ENCODE data around the gene TRIP11.
"Not testable (repeated sequence)": the region's sequence is repeated elsewhere in the genome, so short reads cannot be mapped to it uniquely, and the experiment has no call there.

Gene TRIP11

DNA sequence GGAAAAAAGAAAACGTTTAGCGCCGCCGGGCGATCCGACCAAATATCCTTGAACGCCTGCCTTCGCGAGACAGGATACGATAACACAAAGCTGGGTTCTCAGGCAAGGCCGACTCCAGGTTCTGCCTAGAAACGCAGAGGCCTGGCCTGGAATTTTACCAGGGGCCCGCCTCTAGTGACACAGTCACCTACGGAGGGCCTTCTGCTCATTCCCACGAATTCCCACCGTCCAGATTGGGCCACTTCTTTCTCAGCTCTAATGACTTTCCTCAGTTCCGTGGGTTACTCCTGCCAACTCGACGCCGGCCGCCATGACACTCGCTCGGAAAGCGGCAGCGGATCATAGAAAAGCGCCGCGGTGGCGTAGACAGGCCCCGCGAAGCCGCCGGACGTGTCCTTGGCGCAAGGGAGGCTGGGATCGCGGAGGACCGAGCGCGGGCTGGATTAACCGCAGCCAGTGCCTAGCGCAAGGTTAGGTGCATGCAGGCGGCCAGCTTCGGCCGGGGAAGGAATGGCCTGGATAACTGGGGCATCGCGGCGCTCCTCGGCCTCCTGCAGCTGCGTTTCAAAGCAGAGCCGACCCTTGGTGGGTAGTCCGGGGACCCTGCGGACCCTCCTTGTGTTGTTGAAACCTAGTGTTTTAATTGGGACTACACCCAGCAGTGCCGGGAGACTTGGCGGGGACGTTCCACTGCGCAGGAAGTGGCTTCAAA, at the start of gene TRIP11:
Gene TRIP11 (minus strand): TSS at position 341 of the 712 bp plus-strand sequence. CDS start 374 bp downstream, outside the sequence.
- DNase-seq, result peak; percentile 95

DNA sequence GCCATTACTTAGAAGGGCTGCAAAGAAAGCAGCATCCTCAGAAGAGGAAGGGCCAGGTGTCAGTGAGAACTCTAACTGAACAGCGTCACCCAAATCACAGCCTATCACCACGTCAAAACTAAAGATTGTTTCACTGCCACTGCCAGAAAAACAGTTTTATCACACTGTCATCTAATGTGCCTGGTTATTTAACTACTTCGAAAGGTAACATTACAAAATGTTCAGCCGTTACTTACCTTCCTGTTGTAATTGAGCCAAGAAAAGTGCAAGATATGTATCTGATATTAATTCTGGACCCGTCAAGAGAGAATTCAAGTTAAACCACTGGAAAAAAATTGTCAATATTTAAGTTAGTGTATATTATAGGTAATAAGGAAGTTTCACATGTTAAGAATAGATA, 48.6 kb upstream of the TRIP11 start:
- no peak for DNase-seq

DNA sequence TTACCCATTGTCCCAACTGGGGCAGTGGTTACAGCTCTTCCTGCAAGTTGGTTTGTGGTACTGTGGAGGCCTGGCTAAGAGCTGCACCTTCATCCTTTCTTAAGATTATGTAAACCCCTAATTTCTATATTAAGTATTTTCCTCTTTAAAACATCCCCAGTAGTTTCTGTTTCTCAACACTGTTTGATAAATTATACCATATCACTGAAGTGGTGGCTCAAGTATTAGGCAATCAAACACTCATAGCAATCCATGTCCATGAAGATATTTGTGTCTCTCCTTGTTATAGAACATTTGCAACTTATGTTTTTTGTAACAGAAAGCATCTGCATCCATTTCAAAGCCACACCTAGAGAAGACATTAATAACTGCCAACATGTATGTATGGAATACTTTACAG, 34.7 kb upstream of the TRIP11 start:
- no peak for DNase-seq

DNA sequence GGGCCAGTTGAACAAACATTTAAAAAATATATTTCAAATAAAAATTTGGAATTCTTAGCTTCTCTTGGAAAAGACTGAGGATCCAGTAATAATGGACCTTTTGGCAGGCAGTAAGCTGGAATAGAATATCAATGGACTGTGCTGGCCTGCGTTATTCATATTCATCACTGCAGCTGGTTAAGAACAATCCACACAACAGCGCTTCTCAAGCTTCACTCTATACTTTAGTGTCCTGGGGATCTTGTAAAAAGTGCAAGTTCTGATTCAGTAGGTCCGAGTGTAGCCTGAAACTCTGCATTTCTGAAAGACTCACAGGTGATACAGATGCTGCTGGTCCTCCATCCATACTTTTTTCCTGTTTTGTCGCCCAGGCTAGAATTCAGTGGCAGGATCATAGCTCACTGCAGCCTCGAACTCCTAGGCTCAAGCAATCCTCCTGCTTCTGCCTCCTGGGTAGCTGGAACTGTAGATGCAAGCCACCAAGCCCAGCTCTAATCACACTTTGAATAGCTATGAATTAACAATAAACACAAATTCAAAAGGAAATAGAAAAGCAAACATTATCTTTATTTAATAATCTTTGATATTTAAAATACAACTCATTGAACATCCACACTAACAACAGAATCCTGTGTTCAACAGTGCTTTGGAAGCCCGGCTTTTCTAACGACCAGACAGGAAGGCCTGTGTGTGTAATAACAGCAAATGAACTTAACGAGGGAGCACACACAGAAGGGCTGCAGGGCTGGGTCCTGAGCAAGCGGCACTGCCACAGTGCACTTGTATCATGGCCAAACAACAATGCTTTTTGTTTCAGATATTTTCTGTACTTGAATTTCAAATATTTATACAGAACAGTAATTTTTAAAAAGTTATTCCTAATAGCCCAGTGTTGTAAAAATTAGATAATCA, 18.4 kb upstream of the TRIP11 start:
- DNase-seq, result no peak

DNA sequence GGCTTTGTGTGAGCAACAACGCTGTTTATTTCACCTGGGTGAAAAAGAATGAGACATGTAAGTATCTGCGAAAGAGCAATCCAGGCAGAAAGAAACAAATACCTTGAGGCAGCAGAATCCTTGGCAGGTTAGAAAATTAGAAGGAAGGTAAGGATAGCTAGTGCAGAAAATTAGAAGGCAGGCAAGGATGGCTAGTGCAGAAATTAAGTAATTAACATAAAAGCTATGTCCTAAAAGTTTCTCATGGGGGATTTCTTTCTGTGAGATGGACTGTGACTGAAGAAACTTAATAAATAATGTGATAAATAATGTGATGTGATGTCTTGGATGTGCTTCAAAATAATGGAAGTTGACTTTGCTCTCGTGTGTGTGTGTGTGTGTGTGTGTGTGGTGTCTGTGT, 9.9 kb upstream of the TRIP11 start:
- no peak for DNase-seq

DNA sequence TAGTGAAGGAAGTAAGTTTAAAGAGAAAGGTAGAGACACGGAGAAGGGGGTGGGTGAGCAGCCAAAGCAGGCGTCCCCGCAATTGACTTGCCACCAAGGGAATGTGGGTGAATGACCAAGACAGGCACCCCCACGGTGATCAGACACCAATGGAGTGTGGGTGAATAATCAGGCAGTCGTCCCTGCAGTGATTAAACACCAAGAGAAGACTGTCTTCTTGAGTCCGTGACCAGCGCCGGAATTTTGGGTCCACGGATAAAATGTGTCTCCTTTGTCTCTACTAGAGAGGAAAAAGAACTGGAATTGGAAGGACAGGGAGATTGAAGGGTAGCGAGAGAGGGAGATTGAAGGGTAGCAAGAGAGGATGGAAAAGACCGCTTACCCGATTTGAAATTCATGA, 9.4 kb upstream of the TRIP11 start:
- DNase-seq, result not testable (repeated sequence)

DNA sequence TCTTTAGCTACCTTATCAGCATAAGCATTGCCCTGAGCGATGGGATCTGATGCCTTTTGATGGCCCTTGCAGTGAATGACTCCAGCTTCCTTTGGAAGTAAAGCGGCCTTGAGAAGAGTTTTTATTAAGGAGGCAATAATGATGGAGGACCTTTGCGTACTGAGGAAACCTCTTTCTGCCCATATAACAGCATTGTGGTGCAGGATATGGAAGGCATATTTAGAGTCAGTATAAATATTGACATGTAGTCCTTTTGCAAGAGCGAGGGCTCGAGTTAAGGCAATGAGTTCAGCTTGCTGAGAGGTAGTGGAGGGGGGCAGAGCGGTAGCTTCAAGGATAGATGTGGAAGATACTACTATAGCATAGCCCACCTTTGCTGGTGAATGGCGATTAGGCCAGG, 6.0 kb upstream of the TRIP11 start:
- DNase-seq, result peak; percentile 20

DNA sequence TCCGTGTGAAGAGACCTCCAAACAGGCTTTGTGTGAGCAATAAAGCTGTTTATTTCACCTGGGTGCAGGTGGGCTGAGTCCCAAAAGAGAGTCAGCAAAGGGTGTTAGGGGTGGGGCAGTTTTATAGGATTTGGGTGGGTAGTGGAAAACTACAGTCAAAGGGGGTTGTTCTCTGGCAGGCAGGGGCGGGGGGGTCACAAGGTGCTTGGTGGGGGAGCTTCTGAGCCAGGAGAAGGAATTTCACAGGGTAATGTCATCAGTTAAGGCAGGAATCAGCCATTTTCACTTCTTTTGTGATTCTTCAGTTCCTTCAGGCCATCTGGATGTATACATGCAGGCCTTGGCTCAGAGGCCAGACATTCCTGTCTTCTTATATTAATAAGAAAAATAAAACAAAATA, 1.9 kb upstream of the TRIP11 start:
- not testable (repeated sequence) for DNase-seq

DNA sequence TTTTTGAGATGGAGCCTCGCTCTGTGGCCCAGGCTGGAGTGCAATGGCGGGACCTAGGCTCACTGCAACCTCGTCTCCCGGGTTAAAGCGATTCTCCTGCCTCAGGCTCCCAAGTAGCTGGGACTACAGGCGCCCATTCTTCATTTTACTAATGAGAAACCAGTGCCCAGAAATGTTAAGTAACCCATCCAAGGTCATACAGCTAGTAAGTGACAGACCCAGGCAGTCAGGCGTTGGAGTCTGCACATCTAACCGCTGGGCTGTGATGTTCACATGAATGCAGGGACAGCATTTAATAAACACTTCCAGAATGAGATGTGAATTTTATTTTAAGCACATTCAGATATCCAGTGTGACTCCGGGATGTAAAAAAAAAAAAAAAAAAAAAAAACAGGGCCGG, 1.3 kb upstream of the TRIP11 start:
- no peak for DNase-seq

DNA sequence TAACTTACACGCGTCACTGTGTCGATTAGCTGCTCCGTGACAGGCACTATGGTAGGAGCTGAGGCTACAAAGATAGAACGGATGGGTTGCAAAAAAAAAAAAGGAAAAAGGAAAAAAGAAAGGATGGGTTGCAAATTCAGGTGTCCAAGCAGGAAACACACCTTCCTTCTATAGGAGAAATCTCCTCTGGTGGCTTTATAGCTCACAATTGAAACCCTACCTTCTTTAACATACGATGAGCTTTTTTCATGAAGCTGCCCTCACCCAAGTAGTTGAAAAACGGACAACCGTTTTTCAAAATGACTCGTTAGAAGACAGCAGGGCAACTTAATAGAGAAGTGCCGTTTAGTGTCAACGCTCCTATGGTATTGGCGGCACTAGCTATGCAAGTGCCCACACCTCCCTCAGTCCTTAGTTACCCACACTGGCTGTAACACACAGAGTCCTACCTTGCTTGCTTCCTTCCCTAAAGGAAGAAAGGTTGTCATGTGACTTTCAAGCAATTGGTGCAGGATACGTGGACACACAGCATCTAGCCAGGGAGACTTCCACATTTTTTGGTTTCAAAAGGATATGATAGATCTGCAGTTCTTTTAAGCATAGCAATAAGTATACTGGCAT, 682 bp upstream of the TRIP11 start:
- DNase-seq, result peak; percentile 57

DNA sequence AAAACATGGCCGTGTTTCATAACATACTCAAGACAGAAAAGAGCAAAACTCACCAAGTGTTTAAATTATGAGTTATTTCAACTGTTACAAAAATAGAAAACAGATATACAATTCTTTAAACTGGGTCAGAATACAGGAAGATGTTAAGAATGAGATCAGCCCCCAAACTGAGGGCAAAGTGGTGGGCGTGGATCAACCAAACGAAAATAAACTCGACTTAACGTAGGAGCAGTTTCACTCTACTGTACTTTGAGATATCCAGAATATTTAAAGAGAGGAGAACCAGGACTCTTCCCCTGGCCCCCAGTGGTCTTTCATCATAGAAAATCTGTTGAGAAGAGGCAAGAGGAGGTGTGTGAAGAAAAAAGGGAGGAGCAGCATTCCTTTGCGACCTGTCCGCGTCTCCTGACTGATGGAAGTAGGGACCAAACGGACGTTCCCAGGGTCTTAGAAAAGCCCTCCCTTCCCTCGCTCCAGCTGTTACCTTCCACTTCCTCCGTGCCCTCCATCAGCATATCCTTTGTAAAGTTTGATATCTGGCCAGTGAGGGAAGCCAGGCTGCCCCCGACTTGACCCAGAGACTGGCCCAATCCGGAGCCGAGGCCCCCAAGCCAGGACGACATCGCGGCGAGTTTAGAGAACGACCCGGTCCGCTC, 668 bp downstream of the TRIP11 start:
- DNase-seq, result peak; percentile 55

DNA sequence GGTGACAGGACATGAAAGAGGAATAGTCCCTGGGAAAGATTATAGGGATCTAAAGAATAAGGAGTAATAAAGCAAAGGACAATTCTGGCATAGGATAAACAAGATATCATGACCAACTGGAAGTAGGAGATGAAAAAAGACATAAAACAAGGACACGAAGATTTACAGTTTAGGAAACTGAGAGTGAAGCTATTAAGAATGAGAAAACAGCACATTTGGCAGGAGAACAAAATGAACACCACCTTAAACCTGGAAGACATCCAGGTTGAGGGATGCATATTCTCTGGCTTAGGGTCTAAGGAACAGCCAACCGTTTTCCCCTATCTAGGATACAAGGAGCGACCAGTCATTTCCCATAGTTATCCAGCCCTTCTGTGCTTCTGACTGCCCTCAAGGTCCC, 1.9 kb downstream of the TRIP11 start:
- DNase-seq, result no peak

DNA sequence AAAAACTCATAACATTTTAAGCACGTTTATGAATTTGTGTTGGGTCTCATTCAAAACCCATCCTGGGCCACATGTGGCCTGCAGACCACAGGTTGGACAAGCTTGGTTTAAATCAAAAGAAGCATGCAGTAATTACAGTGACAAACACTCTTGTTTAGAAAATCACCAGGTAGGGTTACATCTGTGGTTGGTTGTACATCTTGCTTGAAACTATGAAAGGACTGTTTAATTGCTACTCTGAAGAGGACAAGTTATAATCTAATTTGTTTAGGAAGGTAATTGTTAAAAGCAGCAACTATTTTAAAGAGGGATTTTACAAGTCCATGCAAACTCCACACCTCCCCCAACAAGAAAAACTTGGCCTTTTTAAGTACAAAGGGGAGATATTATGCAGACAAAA, 4.0 kb downstream of the TRIP11 start:
- no peak for DNase-seq

DNA sequence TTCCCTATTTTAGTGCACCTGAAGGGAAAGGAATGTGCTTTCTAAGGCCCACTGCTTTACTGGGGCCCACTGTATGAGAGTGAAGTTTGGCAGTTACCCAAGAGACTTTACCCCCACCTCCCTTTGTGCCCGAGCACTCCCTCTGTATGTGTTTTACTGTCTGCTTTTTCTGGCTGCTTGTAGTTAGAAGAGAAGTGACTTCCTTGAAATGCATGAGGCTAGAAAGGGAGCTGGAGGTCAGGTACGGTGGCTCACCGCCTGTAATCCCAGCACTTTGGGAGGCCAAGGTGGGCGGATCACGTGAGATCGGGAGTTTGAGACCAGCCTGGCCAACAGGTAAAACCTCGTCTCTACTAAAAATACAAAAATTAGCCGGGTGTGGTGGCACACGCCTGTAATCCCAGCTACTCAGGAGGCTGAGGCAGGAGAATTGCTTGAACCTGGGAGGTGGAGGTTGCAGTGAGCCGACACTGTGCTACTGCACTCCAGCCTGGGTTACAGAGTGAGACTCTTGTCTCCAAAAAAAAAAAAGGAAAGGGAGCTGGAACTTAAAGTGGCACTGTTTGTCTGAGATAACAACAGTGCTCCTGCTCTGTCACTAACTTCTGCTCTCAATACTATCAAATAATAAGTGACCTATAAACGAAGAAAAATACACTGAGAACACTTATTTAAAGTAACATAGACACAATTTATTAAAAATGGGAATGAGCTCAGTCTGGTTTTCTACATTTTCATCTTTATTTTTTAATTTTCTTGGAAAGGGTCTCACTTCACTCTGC, 5.8 kb downstream of the TRIP11 start:
- no peak for DNase-seq

DNA sequence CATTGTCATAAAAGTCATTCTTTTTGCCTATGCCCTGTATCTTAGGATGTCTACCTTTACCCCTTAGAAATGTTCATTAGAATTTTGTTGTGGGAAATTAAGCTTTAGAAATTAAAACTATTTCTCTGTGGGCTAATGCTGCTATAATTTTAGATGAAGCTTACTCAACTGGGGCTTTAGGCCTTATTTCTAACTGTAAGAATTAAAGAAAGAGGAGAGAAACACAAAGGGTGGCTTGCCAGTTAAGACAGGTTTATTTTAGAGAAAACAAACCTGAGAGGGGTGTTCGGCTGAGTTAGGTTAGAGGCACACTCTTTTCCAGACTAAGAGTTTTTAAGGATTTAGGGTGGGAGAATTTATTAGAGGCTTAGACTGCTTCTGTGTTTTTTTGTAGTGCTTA, 6.4 kb downstream of the TRIP11 start:
- peak; percentile 3 for DNase-seq

DNA sequence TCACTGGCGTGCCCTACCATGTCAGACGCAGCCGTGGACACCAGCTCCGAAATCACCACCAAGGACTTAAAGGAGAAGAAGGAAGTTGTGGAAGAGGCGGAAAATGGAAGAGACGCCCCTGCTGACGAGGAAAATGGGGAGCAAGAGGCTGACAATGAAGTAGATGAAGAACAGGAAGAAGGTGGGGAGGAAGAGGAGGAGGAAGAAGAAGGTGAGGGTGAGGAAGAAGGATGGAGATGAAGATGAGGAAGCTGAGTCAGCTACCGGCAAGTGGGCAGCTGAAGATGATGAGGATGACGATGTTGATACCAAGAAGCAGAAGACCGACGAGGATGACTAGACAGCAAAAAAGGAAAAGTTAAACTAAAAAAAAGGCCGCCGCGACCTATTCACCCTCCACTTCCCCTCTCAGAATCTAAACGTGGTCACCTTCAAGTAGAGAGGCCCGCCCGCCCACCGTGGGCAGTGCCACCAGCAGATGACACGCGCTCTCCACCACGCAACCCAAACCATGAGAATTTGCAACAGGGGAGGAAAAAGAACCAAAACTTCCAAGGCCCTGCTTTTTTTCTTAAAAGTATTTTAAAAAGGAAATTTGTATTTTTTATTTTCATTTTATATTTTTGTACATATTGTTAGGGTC, 13.2 kb downstream of the TRIP11 start:
- no peak for DNase-seq

DNA sequence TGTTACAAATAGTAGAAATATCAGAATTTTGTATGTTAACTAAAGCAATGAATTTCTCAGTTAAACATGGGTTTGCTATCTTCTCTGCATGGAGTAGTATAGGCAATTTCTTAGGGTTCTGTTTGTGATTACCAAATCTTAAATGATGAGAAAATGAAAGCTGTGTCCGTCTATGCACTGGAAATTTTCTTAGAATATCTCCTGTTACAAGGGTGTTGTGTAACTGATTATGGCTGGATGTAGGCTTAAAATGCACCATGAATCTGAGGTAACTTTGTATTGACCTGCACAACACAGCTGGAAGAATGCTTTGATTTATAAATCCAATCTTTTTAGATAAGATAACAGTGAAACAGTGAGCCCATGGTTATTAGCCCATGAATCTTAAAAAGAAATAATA, 17.8 kb downstream of the TRIP11 start:
- DNase-seq, result no peak

DNA sequence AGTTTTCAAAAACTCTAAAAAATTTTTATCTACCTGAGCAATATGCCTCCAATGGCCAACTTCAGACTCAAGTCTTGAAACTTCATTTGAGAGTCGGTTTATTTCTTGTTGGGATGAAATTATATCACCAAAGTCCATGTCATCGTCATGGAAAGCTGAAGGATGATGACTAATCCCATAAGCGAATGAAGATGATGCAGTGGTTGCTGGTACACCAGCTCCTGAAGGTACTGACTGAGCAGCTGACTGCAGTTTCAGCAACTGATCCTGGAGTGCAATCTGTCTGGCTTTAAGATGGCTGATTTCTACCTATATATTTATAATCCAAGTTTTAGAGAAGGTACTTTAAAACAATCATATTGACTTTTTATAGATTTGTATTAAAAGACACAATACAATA, 18.3 kb downstream of the TRIP11 start:
- DNase-seq, result no peak

DNA sequence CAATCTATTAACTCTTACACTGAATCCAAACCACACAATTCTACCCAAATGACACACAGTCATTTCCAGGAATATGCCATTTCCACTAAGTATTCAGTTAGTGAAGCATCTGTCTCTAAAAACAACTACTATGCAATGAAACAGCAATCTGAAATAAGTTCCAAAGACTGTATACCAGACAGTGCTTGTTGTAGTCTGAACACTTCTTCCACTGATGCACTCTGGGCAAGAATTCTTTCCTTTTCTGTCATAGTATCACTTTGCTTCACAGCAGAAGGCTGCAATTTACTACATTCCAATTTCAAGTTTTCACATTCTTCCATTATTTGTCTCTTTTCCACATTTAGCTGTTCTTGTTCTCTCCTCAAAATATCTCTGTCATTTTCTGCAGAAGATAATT, 25.8 kb downstream of the TRIP11 start:
- DNase-seq, result no peak

DNA sequence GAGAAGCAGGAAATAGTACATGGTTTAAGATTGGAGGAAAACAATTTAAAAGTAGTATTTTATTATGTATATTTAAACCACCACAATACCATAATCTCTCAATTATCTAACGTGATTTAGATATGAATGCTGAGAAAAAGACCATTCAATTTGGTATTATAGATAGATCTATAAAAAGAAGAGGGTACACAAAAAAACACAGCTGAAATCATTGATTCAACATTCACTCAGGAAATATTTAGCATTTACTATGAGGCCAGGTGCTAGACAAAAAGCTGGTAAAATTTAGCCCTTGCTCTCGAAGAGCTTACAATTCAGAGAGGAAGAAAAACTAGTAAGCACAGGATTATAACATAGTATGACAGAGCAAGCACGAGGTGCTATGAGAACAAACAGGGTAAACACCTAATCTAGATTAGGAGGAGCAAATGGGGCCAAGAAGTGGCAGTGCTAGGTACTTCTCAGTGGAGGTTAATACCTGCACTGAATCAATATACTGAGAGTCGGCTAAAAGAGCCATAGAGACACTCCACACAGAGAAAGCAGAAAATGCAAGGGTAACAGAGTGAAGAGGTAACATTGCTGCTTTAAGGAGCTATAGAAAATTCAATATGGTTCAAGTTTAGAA, 27.6 kb downstream of the TRIP11 start:
- no peak for DNase-seq

DNA sequence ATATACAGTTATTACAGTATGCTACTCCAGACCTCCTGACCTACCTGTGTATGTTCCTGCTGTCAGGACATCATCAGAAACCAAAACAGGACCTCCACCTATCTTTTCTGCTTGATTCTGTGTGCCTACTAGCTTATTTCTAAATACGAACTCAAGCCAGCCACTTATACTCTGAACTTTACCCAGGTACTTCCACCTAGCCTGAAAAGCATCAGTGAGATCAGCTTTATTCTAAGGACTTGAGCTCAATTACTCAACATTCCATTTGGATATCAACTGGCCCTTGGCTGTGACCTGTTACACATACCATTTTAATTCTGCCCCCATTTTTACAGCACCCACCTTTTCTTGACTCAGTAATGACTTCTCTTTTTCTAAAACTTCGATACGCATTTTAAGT, 29.2 kb downstream of the TRIP11 start:
- DNase-seq, result no peak

Data from DMS53 (cell line).